ENCODE results near the gene IFITM1.
"Not testable (repeated sequence)": the region's sequence is repeated elsewhere in the genome, so short reads cannot be mapped to it uniquely, and the experiment has no call there.

The IFITM1 gene

GRCh38 chr11:307766-308708, 5.8 kb upstream of the IFITM1 start, which contains the start of gene IFITM2:
Gene IFITM2, plus strand, starts transcription at chr11:307816. Its CDS starts 377 bp downstream, at chr11:308193.
- peak; percentile 71 for FAIRE-seq
- not testable (repeated sequence) for DNase-seq (ENCODE audit: extremely low spot score, insufficient read length, low read depth)

DNA sequence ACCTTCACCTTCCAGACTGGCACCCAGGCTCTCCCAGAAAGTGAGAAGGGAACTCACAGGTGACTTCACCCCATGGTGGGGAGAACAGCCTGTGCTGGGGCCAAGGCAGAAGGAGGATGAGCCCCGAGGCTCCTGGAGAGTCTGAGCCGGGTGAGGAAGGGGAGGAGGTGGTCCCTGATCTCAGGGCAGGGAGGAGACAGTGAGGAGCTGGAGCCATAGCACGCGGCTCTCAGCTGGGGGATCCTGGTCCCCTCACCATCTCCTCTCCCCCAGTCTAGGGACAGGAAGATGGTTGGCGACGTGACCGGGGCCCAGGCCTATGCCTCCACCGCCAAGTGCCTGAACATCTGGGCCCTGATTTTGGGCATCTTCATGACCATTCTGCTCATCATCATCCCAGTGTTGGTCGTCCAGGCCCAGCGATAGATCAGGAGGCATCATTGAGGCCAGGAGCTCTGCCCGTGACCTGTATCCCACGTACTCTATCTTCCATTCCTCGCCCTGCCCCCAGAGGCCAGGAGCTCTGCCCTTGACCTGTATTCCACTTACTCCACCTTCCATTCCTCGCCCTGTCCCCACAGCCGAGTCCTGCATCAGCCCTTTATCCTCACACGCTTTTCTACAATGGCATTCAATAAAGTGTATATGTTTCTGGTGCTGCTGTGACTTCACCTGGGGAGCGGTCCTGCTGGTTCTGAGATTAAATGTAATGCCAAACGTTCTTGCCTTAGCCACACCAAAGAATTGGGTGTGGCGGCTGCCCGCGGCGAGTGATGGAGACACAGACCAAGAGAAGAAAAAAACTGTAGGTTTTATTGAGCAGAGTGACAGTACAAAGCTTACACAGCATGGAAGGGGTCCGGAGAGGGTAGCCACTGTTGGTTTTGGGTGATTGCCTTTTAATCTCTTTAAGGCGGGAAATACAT, 4.8 kb upstream of the IFITM1 start:
- not testable (repeated sequence) for FAIRE-seq; DNase-seq (ENCODE audit: extremely low spot score, insufficient read length, low read depth)

- not testable (repeated sequence) for DNase-seq (ENCODE audit: extremely low spot score, insufficient read length, low read depth); FAIRE-seq
These were observed 3.8 kb upstream of the IFITM1 start for GRCh38 chr11:309979-310572.

DNA sequence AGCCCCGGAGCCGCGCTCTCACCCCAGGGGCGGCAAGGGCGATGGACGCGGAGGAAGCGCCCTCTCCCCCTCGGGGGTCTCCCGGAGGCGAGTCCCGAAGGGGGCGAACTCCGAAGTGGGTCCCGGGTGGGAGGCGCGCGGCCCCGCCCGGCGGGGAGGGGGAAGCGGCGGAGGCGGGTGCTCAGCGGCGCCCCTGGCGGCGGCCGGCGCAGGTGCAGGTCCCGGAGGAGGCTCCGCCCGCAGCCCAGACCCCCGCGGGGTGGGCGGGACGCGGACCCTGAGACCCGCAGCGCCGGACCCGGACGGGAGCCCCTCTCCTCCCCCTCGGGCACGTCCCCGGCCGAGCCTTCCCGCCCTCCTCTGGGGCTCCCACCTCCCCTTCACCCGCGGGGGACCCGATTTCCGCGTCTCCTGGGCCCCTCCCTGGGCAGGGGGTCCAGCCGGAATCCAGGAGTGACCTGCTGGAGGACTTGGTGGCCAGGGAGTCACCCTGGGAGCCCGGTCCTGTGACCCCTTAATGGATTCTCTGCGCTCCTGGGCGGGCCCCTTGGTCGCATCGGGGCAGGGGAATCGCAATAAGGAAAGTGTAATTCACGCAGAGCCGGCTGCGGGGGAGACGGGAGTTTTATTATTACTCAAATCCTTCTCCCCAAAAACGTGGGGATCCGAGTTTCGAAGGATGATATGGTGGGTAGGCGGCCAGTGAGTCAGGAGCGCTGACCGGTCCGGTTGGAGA, 2.7 kb upstream of the IFITM1 start:
- FAIRE-seq: peak; percentile 71
- DNase-seq (ENCODE audit: extremely low spot score, insufficient read length, low read depth): not testable (repeated sequence)

GRCh38 chr11:312092-312816, 1.6 kb upstream of the IFITM1 start:
- DNase-seq (ENCODE audit: extremely low spot score, insufficient read length, low read depth) (no peak), FAIRE-seq (peak; percentile 56)

GRCh38 chr11:313304-313786, 495 bp upstream of the IFITM1 start:
- FAIRE-seq: no peak
- DNase-seq (ENCODE audit: extremely low spot score, insufficient read length, low read depth): no peak

- not testable (repeated sequence) for FAIRE-seq; DNase-seq (ENCODE audit: extremely low spot score, insufficient read length, low read depth)
These were observed 675 bp downstream of the IFITM1 start for GRCh38 chr11:314554-314875.

- no peak for FAIRE-seq
- DNase-seq (ENCODE audit: extremely low spot score, insufficient read length, low read depth): no peak
These were observed 1.2 kb downstream of the IFITM1 start for GRCh38 chr11:315051-315481.

- DNase-seq (ENCODE audit: extremely low spot score, insufficient read length, low read depth) (no peak), FAIRE-seq (no peak)
These were observed 1.7 kb downstream of the IFITM1 start for GRCh38 chr11:315516-315994.

- DNase-seq (ENCODE audit: extremely low spot score, insufficient read length, low read depth): no peak
- no peak for FAIRE-seq
These were observed 2.3 kb downstream of the IFITM1 start for GRCh38 chr11:316031-316701.

DNA sequence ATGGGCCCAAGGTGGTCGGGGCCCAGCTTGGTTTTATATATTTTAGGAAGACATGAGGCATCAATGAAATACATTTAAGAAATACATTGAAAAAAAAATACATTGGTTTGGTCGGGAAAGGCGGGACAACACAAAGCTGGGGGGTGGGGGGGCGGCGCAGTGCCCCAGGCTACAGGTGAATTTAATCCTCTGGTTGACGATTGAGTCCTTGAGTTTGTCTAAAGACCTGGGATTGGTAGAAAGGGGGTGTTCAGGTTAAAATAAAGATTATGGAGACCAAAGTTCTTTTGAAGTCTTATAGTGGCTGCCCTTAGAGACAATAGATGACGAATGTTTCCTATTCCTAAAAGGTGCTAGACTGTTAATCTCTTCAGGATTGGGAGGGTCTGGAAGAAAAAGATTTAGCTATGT, 3.1 kb downstream of the IFITM1 start:
- no peak for DNase-seq (ENCODE audit: extremely low spot score, insufficient read length, low read depth)
- FAIRE-seq: no peak

DNA sequence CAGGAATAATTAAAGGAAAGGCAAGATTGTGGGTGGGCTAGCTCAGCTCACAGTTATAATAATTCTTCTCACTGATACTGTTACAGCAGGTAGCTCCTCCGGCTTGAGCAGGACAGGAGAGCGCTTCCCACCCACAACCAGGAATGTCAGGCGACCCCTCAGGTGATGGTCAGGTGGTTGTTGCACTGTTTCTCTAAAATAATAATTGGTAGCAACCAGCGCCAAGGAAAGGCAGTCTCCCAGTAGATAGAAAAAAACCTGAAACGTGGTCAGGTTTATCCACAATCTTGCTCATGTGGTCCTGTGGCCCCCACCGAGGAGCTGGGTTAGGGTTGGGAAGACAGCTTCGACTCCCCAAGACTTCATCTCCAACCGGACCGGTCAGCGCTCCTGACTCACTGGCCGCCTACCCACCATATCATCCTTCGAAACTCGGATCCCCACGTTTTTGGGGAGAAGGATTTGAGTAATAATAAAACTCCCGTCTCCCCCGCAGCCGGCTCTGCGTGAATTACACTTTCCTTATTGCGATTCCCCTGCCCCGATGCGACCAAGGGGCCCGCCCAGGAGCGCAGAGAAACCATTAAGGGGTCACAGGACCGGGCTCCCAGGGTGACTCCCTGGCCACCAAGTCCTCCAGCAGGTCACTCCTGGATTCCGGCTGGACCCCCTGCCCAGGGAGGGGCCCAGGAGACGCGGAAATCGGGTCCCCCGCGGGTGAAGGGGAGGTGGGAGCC, 4.0 kb downstream of the IFITM1 start:
- not testable (repeated sequence) for DNase-seq (ENCODE audit: extremely low spot score, insufficient read length, low read depth)
- FAIRE-seq: peak; percentile 71

- DNase-seq (ENCODE audit: extremely low spot score, insufficient read length, low read depth): not testable (repeated sequence)
- FAIRE-seq: peak; percentile 15
These were observed 4.7 kb downstream of the IFITM1 start for GRCh38 chr11:318405-319120.

DNA sequence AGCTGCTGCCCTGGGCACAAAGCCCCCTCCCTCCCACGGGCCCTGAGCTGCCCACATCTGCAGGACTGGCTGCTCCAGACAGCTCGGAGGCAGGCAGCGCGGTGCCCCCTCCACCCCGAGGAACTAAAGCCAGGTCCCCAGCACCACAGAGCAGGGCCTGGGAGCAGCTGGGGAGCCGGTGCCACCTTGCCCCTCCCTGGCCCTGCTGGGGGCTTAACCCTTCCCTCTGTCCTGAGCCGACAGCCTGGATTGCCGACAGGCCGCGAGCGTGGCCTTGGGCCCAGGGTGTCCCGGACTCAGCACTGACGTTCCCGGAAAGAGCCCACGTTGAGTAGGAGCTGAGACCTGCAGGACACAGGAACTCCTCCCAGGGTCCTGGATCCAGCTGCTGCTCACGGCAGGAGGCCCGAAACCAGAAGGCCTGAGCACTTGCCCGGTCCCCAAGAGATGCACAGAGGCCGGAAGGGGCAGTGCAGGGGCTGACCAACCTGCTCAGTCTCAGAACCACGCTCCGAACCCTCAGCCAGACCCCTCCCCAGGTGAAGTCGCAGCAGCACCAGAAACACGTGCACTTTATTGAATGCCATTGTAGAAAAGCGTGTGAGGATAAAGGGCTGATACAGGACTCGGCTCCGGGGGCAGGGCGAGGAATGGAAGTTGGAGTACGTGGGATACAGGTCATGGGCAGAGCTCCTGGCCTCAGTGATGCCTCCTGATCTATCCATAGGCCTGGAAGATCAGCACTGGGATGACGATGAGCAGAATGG, 5.5 kb downstream of the IFITM1 start:
- not testable (repeated sequence) for DNase-seq (ENCODE audit: extremely low spot score, insufficient read length, low read depth); FAIRE-seq

- DNase-seq (ENCODE audit: extremely low spot score, insufficient read length, low read depth); FAIRE-seq: not testable (repeated sequence)
These were observed 6.0 kb downstream of the IFITM1 start for GRCh38 chr11:319888-320273.

- DNase-seq (ENCODE audit: extremely low spot score, insufficient read length, low read depth) (no peak), FAIRE-seq (no peak)
These were observed 10.3 kb downstream of the IFITM1 start for GRCh38 chr11:324156-324555.
